GM18502 (cell line): Measurements from ENCODE around the gene RPL23.

Experiments
- ATAC-seq: cut with Tn5 transposase; IDR thresholded peaks from one replicate; pipeline ENCODE4 v1.9.1; 2021; ENCODE audit warnings: mild to moderate bottlenecking; ENCODE audit not compliant: unreplicated experiment, poor library complexity

Gene RPL23

DNA sequence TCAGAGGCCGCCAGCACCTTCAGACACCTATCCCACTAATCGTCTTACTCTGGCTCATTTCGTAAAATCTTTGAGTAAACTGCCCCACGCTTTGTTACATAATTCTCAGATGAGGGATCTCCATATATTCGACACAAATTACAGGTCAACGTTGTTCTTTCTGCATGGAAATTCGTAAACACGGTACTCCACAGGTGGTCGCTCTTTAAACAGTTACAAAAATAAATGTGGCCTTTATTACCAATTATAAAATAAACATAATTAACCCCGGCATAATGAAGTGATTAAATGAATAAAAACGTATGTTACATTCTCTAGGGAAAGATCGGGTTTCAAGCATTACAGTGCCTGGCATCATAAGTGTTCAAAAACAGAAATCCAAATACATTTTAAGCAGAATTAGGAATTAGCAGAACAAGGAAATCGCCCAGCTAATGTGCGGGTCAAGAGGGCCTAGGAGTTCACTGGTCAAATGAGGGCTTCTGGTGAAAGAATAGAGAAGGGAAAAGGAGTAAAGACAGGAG lies 53.2 kb downstream of the RPL23 start:
- ATAC-seq, result no peak

DNA sequence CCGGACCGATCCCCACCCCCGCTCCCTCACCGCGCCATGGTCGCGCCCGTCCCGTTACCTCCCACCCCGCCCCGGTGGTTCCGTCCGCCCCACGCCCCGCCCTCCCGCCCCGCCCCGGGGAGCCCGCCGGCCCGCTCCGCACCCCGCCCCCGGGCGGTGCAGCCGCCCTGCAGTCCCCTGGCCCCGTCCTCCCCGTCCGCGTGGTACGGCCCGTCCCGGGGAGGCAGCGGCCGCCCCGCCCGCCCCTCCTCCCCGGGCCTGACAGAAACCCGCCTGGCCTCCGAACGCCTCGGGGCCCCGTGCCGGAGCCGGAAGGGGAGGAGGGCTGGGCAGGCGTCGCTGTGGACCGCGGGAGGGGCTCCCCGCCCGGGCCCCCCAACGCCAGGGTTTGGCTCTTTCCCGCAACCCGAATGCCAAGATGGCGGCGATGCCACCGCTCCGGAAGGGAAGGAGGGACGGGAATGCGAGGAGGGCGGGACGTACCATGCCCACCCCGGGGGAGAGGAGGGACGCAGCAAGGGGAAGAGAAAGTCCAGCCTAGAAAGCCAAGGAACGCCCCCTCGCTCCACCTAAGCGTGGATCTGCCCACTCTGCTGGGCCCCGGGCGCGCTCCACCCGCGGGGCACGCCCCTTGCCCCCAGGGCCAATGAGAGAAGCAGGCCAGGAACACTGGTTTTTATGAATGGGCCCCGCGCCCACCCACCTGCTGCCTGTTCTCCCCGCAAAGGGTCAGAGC lies 53.9 kb downstream of the RPL23 start, which contains the start of gene PIP4K2B:
PIP4K2B (minus strand) TSS at position 56 of the 736 bp plus-strand sequence. CDS start 132 bp downstream, outside the sequence.
- peak; percentile 74 for ATAC-seq

DNA sequence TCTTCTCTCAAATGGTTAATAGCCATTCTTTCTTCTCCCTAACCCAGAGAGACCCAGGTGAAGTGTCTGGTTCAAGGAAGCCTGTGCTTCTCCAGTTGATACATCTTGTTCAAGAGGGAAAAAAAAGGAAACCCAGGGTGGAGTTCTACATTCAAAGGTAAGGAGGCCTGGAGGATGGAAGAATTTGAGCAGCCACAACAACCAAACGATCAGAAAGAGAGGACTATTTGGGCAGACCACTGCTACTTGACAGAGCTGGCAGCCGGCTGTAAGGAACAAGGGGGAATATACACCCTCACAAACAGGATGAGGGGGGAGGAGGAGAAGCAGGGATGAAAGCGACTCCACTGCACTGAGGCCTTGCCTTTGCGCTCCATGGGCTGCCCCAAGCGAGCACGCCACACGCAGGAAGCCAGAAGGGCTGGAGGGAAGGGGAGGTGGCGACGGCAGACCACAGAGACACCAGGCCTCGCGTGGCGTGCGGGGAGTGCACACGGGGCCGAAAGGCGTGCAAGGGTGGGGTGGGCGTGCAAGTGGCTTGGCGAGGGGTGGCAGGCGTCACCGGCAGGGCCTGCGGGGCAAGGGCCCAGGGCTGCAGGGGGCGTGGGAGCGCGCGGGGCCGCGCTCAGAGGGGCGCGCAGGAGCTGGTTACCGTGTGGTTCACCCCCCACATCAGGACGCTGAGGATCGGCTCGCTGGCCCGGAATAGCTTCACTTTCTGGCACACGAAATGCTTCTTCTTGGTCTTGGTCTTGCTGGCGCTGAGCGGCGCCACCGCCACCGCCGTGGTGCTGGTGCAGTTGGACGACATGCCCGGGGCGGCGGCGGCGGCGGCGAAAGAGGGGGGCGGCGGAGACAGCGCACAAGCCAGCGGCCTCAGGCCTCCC lies 54.7 kb downstream of the RPL23 start:
- peak; percentile 34 for ATAC-seq
